H9 (cell line): ENCODE measurements around the gene TMEM81. TPM values are rescaled to one million over a fixed set of nuclear protein-coding genes. Genes with fewer than 3 reads are reported as not detected.

Experiments used
- DNase-seq: peaks from one replicate; pipeline ENCODE4 v3.0.0-alpha.2; 2017
- H2AFZ ChIP-seq: one replicate; pipeline ENCODE4 v1.6.1; 2013; ENCODE audit warnings: mild to moderate bottlenecking, low read length, control low read depth, moderate library complexity
- H2AK5ac ChIP-seq: 2 replicates; pipeline ENCODE4 v1.6.1; 2013; ENCODE audit warnings: low read length, control low read depth, mixed read lengths; ENCODE audit not compliant: insufficient read length
- H2BK120ac ChIP-seq: one replicate; pipeline ENCODE4 v1.6.1; 2013; ENCODE audit warnings: low read depth, mild to moderate bottlenecking, low read length, control low read depth, inconsistent platforms; ENCODE audit not compliant: poor library complexity, severe bottlenecking
- H2BK12ac ChIP-seq: 2 replicates; pipeline ENCODE4 v1.6.1; 2013; ENCODE audit warnings: low read length, control low read depth, mixed read lengths, low read depth; ENCODE audit not compliant: insufficient read length
- H2BK15ac ChIP-seq: 2 replicates; pipeline ENCODE4 v1.6.1; 2013; ENCODE audit warnings: low read depth, low read length, control low read depth
- H2BK20ac ChIP-seq: one replicate; pipeline ENCODE4 v1.6.1; 2013; ENCODE audit warnings: low read depth, mild to moderate bottlenecking, low read length, control low read depth, inconsistent platforms; ENCODE audit not compliant: poor library complexity, severe bottlenecking
- H2BK5ac ChIP-seq: 2 replicates; pipeline ENCODE4 v1.6.1; 2013; ENCODE audit warnings: low read length, control low read depth, mixed read lengths; ENCODE audit not compliant: insufficient read length
- H3K14ac ChIP-seq: 2 replicates; pipeline ENCODE4 v1.6.1; 2013; ENCODE audit warnings: low read length, control low read depth; ENCODE audit not compliant: insufficient read depth
- H3K18ac ChIP-seq: 2 replicates; pipeline ENCODE4 v1.6.1; 2013; ENCODE audit warnings: low read depth, mild to moderate bottlenecking, mixed read lengths, low read length, control low read depth; ENCODE audit not compliant: insufficient read length
- H3K23ac ChIP-seq: 2 replicates; pipeline ENCODE4 v1.6.1; 2013; ENCODE audit warnings: low read length, control low read depth, mixed read lengths, low read depth; ENCODE audit not compliant: insufficient read length
- H3K23me2 ChIP-seq: 2 replicates; pipeline ENCODE4 v1.6.1; 2013; ENCODE audit warnings: low read depth, mild to moderate bottlenecking, mixed read lengths, low read length, control low read depth; ENCODE audit not compliant: insufficient read length, poor library complexity, severe bottlenecking
- H3K27ac ChIP-seq: 2 replicates; pipeline ENCODE4 v1.5.1; 2013; ENCODE audit warnings: low read length, control low read depth, mixed read lengths, low read depth; ENCODE audit not compliant: insufficient read length
- H3K27me3 ChIP-seq: 2 replicates; pipeline ENCODE4 v1.6.1; 2013; ENCODE audit warnings: low read length, control low read depth, inconsistent platforms; ENCODE audit not compliant: insufficient read depth
- H3K4ac ChIP-seq: 2 replicates; pipeline ENCODE4 v1.6.1; 2013; ENCODE audit warnings: low read depth, mild to moderate bottlenecking, control low read depth, inconsistent platforms, low read length, moderate library complexity
- H3K4me1 ChIP-seq: 2 replicates; pipeline ENCODE4 v1.6.1; 2013; ENCODE audit warnings: low read length, control low read depth, inconsistent platforms; ENCODE audit not compliant: insufficient read depth
- H3K4me2 ChIP-seq: 2 replicates; pipeline ENCODE4 v1.6.1; 2013; ENCODE audit warnings: low read length, control low read depth, mixed read lengths; ENCODE audit not compliant: insufficient read length, insufficient read depth
- H3K56ac ChIP-seq: 2 replicates; pipeline ENCODE4 v1.6.1; 2013; ENCODE audit warnings: low read depth, mild to moderate bottlenecking, mixed read lengths, low read length, control low read depth; ENCODE audit not compliant: insufficient read length
- H3K79me1 ChIP-seq: 2 replicates; pipeline ENCODE4 v1.6.1; 2013; ENCODE audit warnings: low read depth, mild to moderate bottlenecking, moderate library complexity, low read length, control low read depth, inconsistent platforms; ENCODE audit not compliant: insufficient read depth, poor library complexity, severe bottlenecking
- H3K79me2 ChIP-seq: 2 replicates; pipeline ENCODE4 v1.6.1; 2013; ENCODE audit warnings: low read length, control low read depth, inconsistent platforms; ENCODE audit not compliant: insufficient read depth
- H3K9ac ChIP-seq: 2 replicates; pipeline ENCODE4 v1.6.1; 2013; ENCODE audit warnings: low read length, control low read depth, mixed read lengths; ENCODE audit not compliant: insufficient read length; ENCODE audit errors: extremely low read depth
- H3K9me3 ChIP-seq: one replicate; pipeline ENCODE4 v1.6.1; 2013; ENCODE audit warnings: low read depth, low read length, inconsistent platforms; ENCODE audit not compliant: control insufficient read depth
- H3T11ph ChIP-seq: one replicate; pipeline ENCODE4 v1.6.1; 2013; ENCODE audit warnings: mild to moderate bottlenecking, low read length, control low read depth, inconsistent platforms
- H4K20me1 ChIP-seq: one replicate; pipeline ENCODE4 v1.6.1; 2013; ENCODE audit not compliant: control insufficient read depth, insufficient read length, insufficient read depth
- H4K5ac ChIP-seq: 2 replicates; pipeline ENCODE4 v1.6.1; 2013; ENCODE audit warnings: low read depth, mild to moderate bottlenecking, mixed read lengths, low read length, control low read depth; ENCODE audit not compliant: insufficient read length
- H4K8ac ChIP-seq: replicated peaks from 2 replicates; pipeline ENCODE4 v1.6.1; 2013; ENCODE audit warnings: low read length, control low read depth, mixed read lengths, low read depth; ENCODE audit not compliant: insufficient read length
- H4K91ac ChIP-seq: 2 replicates; pipeline ENCODE4 v1.6.1; 2013; ENCODE audit warnings: low read depth, mild to moderate bottlenecking, moderate library complexity, mixed read lengths, low read length, control low read depth; ENCODE audit not compliant: insufficient read length
- H3K27ac Mint-ChIP-seq, 3 experiments: 2 replicates in 2 of 3; 3 replicates in 1 of 3; pipeline ENCODE4 v1.8.0; 2020 to 2021; ENCODE audit warnings: mixed read lengths in 3 of 3, mild to moderate bottlenecking in 1 of 3, moderate library complexity in 1 of 3
- H3K27me3 Mint-ChIP-seq: 2 replicates; pipeline ENCODE4 v1.8.0; 2021; ENCODE audit warnings: low read depth, mild to moderate bottlenecking, moderate library complexity, mixed read lengths
- H3K36me3 Mint-ChIP-seq, 3 experiments: 2 replicates in 2 of 3; 3 replicates in 1 of 3; pipeline ENCODE4 v1.8.0; 2020 to 2021; ENCODE audit warnings: low read depth in 3 of 3, mixed read lengths in 3 of 3; ENCODE audit not compliant: insufficient read depth in 1 of 3
- H3K4me1 Mint-ChIP-seq, 2 experiments: 2 replicates each; pipeline ENCODE4 v1.8.0; 2020; ENCODE audit warnings: mixed read lengths in 2 of 2
- H3K4me3 Mint-ChIP-seq, 2 experiments: 2 replicates in 1 of 2; 3 replicates in 1 of 2; pipeline ENCODE4 v1.8.0; 2020 to 2021; ENCODE audit warnings: mild to moderate bottlenecking in 2 of 2, mixed read lengths in 2 of 2, moderate library complexity in 1 of 2
- H3K9me3 Mint-ChIP-seq, 2 experiments: 2 replicates in 1 of 2; 3 replicates in 1 of 2; pipeline ENCODE4 v1.8.0; 2020; ENCODE audit warnings: mild to moderate bottlenecking in 2 of 2, mixed read lengths in 2 of 2, moderate library complexity in 1 of 2
- WGBS: extraction: QIAGEN DNeasy Blood & Tissue Kit; methylation state at CpG from one replicate; pipeline ENCODE4 v1.1.7; 2013; ENCODE audit warnings: missing lambda C conversion rate, low lambda C conversion rate, mixed read lengths; ENCODE audit not compliant: insufficient read length; ENCODE audit errors: extremely low coverage; 5-methylcytosine and 5-hydroxymethylcytosine counted together
- total RNA-seq: library from RNA; stranded (reverse); gene quantifications from 2 replicates; pipeline ENCODE4 v1.2.1, GENCODE V29; 2021
- TF ChIP-seq, protein P1 (sequence below): fragments of 200-600 bp; sonication (generic); conservative IDR thresholded peaks from 3 replicates; pipeline ENCODE4 v1.8.0; 2021; ENCODE audit warnings: antibody characterized with exemption, mild to moderate bottlenecking

The TMEM81 gene
- total RNA-seq, 1 experiment from 2014 or later, result 3.0 TPM

DNA sequence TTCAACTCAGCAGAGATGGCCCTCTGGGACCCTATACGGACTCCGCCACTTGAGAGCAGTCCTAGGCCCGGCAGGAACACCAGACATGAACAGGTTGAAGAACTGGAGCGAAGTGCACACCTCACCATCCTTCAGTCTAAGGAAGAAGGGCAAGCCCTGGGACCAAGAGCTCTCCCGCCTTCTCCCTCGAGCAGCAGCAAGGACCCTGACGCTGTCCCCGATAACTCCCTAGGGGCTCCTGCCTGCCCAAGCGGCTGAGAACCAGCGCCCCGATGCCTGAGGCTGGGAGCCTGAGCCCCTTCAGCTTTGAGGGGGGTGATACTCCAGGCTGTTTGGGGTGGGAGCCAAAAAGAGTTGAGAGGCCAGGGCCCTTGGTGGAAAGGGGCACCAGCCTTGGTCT lies 10.2 kb downstream of the TMEM81 start:
- Histone ChIP-seq H4K5ac (no peak overlapping the region), H3K18ac (no peak overlapping the region), H4K20me1 (no peaks in the 10 kb centered on the region), H3T11ph (no peak overlapping the region), H3K79me1 (no peaks in the 10 kb centered on the region), H3K4ac (no peak overlapping the region), H3K4me2 (no peak overlapping the region), H3K79me2 (no peaks in the 10 kb centered on the region), H2AK5ac (no peak overlapping the region), H3K23me2 (no peaks in the 10 kb centered on the region), H2BK20ac (no peak overlapping the region), H3K4me1 (no peaks in the 10 kb centered on the region), H3K27ac (no peak overlapping the region), H2BK12ac (no peak overlapping the region), H2AFZ (no peak overlapping the region), H2BK120ac (no peak overlapping the region), H4K91ac (no peak overlapping the region), H4K8ac (no peak overlapping the region), H3K14ac (no peak overlapping the region), H3K23ac (no peak overlapping the region), H3K27me3 (no peaks in the 10 kb centered on the region), H3K9ac (no peak overlapping the region), H3K56ac (no peak overlapping the region), H2BK5ac (no peak overlapping the region), H3K9me3 (no peaks in the 10 kb centered on the region), H2BK15ac (no peak overlapping the region)
- H3K4me3 Mint-ChIP-seq, result no peak overlapping the region
- no CpG with 5 or more reads among the region's 11 CpGs for WGBS
- TF ChIP-seq, protein P1, sequence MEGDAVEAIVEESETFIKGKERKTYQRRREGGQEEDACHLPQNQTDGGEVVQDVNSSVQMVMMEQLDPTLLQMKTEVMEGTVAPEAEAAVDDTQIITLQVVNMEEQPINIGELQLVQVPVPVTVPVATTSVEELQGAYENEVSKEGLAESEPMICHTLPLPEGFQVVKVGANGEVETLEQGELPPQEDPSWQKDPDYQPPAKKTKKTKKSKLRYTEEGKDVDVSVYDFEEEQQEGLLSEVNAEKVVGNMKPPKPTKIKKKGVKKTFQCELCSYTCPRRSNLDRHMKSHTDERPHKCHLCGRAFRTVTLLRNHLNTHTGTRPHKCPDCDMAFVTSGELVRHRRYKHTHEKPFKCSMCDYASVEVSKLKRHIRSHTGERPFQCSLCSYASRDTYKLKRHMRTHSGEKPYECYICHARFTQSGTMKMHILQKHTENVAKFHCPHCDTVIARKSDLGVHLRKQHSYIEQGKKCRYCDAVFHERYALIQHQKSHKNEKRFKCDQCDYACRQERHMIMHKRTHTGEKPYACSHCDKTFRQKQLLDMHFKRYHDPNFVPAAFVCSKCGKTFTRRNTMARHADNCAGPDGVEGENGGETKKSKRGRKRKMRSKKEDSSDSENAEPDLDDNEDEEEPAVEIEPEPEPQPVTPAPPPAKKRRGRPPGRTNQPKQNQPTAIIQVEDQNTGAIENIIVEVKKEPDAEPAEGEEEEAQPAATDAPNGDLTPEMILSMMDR, result no peak
- H3K9me3 Mint-ChIP-seq, result no peaks in the 10 kb centered on the region
- peak overlapping the region in 1 of 3 experiments; percentile 44; a peak in 2 of 7 replicates for H3K27ac Mint-ChIP-seq
- H3K27me3 Mint-ChIP-seq, result no peaks in the 10 kb centered on the region; the same call in 1 of the 2 replicates
- DNase-seq, result no peak
- H3K4me1 Mint-ChIP-seq, result no peaks in the 10 kb centered on the region; a peak in 2 of 4 replicates
- no peaks in the 10 kb centered on the region for H3K36me3 Mint-ChIP-seq
